A549 (cell line): ENCODE results near the gene ARHGAP23.

Experiments used
- CHD2 ChIP-seq: fragments of 150-350 bp; IDR thresholded peaks from 2 replicates; pipeline ENCODE4 v1.6.1; 2014; ENCODE audit warnings: low read length; ENCODE audit not compliant: partially characterized antibody
- CTCF ChIP-seq: fragments of >200 bp; sonication (Bioruptor Twin); formaldehyde crosslinking; IDR thresholded peaks from 3 replicates; pipeline ENCODE4 v1.5.1; 2016
- E2F6 ChIP-seq: IDR thresholded peaks from 2 replicates; pipeline ENCODE4 v1.6.1; 2012; ENCODE audit warnings: low read depth, borderline replicate concordance
- HDAC2 ChIP-seq: fragments of 200-600 bp; sonication (generic); IDR thresholded peaks from 2 replicates; pipeline ENCODE4 v1.6.1; 2016
- KDM1A ChIP-seq: fragments of 200-600 bp; sonication (generic); IDR thresholded peaks from 2 replicates; pipeline ENCODE4 v1.6.1; 2016; ENCODE audit warnings: low read depth, mild to moderate bottlenecking
- POLR2A ChIP-seq: IDR thresholded peaks from 2 replicates; pipeline ENCODE4 v1.6.1; 2012; ENCODE audit warnings: mild to moderate bottlenecking, low read length
- POLR2AphosphoS2 ChIP-seq: conservative IDR thresholded peaks from 2 replicates; pipeline ENCODE4 v1.6.1; 2012; ENCODE audit warnings: low read length, improper control_type of control experiment, inconsistent platforms
- RFX5 ChIP-seq: fragments of 450-650 bp; IDR thresholded peaks from 2 replicates; pipeline ENCODE4 v1.7.1; 2014; ENCODE audit warnings: antibody characterized with exemption, mild to moderate bottlenecking, moderate library complexity
- SREBF2 ChIP-seq: fragments of 450-650 bp; IDR thresholded peaks from 2 replicates; pipeline ENCODE4 v1.6.1; 2014; ENCODE audit warnings: mild to moderate bottlenecking, moderate library complexity

DNA sequence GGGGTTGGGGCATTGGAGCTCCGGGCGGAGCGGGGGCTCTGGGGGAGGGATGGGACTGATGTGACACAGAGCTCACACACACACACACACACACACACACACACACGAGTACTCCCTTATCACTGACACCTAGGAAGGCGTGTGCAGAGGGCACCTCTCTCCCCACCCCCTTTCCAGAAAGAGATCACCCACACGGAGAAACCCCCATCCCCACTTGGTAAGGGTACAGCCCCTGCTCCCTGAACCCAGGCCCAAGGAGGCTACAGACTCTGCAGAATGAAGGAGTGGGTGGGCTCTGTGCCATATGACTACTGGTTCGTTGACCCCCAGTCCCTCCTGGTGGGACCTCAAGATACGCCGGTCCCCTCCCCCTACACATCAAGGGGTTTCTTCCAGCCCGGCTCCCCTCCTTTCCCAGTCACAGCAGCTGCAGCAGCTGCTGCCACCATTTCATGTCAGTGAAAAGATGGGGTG is 8.7 kb upstream of the ARHGAP23 start:
- TF ChIP-seq CTCF, result no peak
- TF ChIP-seq CHD2, result no peak
- no peak for TF ChIP-seq SREBF2
- no peak for TF ChIP-seq POLR2A
- no peak for TF ChIP-seq E2F6
- TF ChIP-seq HDAC2, result no peak
- TF ChIP-seq RFX5, result no peak
- no peak for TF ChIP-seq KDM1A
- TF ChIP-seq POLR2AphosphoS2, result no peak
